Subcutaneous adipose tissue (tissue), 4 donors: ENCODE data around the gene CDH23. TPM values are rescaled to one million over a fixed set of nuclear protein-coding genes. Genes with fewer than 3 reads are reported as not detected.

ENCODE experiments used
- total RNA-seq, 4 donors: library from RNA; depleted of rRNA; stranded (reverse); fragments of >200 nt; gene quantifications; one replicate each; pipeline ENCODE4 v1.1.0, GENCODE V29; 2016
- TF ChIP-seq, protein P1 (sequence below): fragments of 450-650 bp; IDR thresholded peaks from one replicate; pipeline ENCODE4 v1.5.1; 2016; ENCODE audit warnings: low read depth, mild to moderate bottlenecking, control low read depth, antibody characterized with exemption, moderate library complexity

Gene CDH23
- total RNA-seq, 4 donors from 2014 or later, result 14.3 to 74.8 (median 24.1) TPM

DNA sequence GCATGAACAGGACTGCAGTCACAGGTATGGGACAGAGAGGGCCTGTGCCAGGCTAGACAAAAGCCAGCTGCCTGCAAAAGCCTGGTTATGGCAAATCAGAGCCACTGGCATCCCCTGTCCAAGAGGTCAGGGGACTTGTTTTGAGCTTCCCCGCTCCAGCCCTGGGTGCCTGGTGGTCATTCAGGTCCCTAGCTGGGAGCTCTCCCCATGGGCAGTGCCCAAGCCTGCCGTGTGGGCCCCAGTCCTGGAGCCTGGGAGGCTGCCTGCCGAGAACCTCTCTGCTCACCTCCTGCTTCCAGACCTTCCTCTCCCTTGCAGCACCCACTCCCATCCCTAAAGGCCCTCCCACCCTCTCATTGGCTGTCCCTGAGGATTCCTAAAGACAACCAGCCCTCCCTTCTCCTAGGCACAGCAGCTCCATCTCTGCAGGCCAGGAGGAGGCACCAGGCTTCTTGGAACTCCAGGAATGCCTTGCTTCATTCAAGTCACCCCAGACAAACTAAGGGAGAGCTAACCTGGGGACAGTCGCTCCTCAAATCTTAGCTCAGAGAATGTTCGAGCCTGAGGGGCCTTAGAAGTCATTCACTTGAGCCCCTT, 172.3 kb downstream of the CDH23 start:
- TF ChIP-seq, protein P1, sequence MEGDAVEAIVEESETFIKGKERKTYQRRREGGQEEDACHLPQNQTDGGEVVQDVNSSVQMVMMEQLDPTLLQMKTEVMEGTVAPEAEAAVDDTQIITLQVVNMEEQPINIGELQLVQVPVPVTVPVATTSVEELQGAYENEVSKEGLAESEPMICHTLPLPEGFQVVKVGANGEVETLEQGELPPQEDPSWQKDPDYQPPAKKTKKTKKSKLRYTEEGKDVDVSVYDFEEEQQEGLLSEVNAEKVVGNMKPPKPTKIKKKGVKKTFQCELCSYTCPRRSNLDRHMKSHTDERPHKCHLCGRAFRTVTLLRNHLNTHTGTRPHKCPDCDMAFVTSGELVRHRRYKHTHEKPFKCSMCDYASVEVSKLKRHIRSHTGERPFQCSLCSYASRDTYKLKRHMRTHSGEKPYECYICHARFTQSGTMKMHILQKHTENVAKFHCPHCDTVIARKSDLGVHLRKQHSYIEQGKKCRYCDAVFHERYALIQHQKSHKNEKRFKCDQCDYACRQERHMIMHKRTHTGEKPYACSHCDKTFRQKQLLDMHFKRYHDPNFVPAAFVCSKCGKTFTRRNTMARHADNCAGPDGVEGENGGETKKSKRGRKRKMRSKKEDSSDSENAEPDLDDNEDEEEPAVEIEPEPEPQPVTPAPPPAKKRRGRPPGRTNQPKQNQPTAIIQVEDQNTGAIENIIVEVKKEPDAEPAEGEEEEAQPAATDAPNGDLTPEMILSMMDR, result no peak

DNA sequence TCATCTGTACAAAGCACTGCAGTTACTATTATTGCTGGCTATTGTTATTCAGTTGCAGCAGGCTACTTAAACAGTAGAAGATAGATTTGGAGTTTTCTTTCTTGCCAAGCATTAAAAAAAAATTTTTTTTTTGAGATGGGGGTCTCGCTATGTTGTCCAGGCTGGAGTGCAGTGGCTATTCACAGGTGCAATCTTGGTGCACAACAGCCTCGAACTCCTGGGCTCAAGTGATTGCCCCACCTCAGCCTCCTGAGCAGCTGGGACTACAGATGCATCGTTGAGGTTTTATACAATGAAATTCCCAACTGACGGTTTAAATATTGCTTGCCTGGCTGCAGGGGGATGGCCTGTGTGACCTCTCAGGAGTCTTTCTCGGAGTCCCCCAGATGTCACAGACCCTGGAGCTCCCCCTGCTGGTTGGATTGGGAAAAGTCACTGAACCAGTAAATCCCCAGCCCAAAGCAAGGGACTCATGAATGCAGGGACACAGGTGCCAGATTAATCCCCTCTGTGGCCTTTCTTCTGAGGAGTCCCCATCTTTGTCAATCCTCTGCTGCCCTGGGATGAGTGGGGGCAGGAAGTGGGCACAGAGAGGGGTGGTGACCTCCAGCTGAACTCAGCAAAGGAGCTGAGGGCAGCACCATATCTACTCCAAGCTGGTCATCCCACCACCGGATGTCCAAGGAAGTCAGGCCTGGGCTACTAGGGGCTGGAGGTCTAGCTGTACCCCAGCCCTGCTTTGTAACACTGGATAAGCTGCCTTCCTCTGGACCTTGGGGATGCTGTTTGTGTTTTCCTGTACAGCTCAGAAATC, 173.3 kb downstream of the CDH23 start:
- TF ChIP-seq, protein P1, result no peak

DNA sequence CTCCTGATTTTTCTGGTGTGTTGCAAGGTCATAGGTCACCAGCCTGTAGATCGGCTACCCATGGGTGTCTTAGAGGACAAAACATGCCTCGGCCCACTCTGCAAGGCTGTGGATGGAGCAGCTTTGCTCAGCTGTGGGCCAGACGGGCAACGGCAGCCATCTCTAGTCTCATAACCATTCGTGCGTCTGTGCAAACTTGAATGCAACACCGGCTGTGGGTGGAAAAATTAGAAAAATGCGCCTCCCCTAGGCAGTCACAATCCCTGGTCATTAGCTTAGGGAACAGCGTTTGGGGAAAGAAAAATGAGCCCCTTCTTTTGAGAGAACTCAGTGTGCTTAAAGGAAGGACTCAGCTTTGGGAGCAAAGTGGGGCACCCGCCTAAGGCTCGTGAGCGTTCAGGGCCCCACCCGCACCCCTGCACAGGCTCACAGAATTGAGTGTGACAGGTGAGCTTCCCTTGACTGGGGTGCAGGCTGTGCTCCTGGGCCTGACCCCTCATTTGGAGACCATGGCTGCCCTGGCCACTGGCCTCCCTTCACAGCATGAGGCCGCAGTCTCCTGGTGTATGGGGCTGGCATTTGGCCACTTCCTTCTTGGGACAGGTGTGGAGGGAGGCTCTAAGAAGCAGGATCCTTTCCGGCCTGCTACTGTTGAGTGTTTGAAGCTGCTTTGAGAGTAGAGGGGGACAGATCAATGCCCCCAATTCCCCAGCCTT, 174.9 kb downstream of the CDH23 start:
- TF ChIP-seq, protein P1, result no peak

DNA sequence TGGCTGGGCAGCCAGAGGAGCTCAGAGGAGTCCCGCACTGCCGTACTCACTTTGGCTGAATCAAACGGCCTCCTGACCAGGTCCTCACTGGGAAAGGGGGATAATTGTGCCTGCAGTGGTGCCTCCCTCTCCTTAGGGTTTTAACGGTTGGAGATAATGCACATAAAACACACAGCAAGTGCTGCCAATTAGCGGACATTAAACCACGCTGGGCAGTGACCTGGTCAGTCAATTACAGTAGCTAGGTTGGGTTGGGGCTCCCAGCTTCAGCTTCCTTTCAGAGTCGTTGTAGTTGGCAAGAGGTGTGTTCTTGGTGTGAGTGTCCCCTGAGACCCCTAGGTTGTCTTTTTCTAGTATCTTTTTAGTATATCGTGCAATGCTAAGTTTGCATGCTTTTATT, 176.2 kb downstream of the CDH23 start:
- TF ChIP-seq, protein P1, result no peak

DNA sequence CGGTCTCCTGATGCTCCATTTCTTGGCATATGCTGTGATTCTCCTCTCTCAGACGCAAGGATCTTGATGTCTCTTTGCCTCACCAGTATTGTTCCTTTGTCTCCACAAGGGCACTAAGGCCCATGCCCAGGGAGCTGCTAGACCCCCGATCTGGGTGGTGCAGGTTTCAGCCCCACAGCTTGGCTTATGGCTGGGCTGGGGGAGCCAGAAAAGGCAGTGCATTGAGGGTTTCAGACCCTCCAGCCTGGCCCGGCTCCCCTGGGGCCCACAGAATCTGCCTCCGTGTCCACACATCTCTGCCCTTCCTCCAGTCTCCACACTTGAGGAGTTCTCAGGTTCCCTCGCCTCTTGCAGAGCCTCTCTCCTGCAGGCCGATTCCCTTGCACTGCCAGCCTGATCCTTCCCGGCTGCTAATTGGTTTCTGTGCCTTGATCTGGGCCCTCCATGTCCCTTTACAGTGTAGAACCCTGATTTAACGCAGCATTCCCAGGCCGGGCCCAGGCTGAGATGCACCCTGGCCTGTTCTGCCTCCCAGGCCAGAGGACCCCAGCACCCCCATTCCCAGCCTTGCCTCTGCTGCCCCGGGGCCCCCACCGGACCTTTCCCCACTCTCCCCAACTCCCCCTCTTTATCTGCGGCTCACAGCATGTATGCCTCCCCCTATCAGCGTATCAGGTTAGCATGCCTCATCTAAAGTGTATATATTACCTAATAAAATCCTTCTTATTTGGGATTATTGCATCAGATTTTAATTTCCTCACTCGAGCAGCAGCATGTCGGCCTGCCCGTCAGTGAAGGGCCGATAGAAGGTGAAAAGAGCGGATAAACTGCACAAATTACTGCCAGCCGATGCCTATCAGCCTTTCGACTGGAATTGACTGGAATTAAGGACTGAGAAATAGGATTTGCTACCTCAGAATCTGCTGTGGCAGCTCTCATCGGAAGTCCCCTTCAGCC, 177.1 kb downstream of the CDH23 start:
- TF ChIP-seq, protein P1, result no peak

DNA sequence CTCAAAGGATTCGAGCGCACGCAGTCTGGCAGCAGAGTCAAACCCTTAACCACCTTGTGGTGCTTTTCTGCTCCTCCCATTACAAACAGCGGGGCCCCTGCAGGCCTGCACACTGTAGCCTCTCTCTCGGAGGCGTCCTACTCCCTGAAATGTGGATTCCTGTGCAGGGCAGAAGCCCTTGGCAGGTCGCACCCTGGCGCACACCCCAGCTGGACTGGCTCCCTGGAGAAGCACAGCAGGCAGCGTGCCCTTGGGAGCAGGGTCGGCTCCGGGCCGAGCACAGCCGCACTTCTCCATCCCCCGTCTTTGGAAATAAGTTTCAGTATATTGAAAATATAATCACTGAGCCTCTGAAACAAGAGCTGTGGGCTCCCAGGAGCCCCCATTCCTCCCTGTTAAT, 178.7 kb downstream of the CDH23 start:
- TF ChIP-seq, protein P1, result no peak
